Skeletal muscle tissue (tissue), 4 donors: ENCODE data around the gene KLF17. TPM values are rescaled to one million over a fixed set of nuclear protein-coding genes. Genes with fewer than 3 reads are reported as not detected.
"Not testable (repeated sequence)": the region's sequence is repeated elsewhere in the genome, so short reads cannot be mapped to it uniquely, and the experiment has no call there.

Experiments
- H3K27ac ChIP-seq: one replicate; pipeline ENCODE4 v1.7.0; 2013; ENCODE audit warnings: mild to moderate bottlenecking, low read depth, low read length, inconsistent platforms
- H3K27me3 ChIP-seq, 3 donors: one replicate each; pipeline ENCODE4 v1.7.0; 2013; ENCODE audit warnings: low read length in 3 of 3; ENCODE audit not compliant: control insufficient read depth in 3 of 3, insufficient read depth in 3 of 3
- H3K36me3 ChIP-seq, 3 donors: one replicate each; pipeline ENCODE4 v1.7.0; 2013; ENCODE audit warnings: low read length in 3 of 3; ENCODE audit not compliant: control insufficient read depth in 3 of 3, insufficient read depth in 3 of 3
- H3K4me1 ChIP-seq, 3 donors: one replicate each; pipeline ENCODE4 v1.7.0; 2013; ENCODE audit warnings: low read length in 3 of 3, mild to moderate bottlenecking in 3 of 3; ENCODE audit not compliant: control insufficient read depth in 3 of 3, insufficient read depth in 3 of 3
- H3K4me3 ChIP-seq, 3 donors: one replicate each; pipeline ENCODE4 v1.7.0; 2013; ENCODE audit warnings: low read length in 3 of 3
- H3K9ac ChIP-seq, 3 donors: one replicate each; pipeline ENCODE4 v1.7.0; 2013; ENCODE audit warnings: low read length in 3 of 3, mild to moderate bottlenecking in 3 of 3, moderate library complexity in 2 of 3, low read depth in 1 of 3
- H3K9me3 ChIP-seq, 3 donors: one replicate each; pipeline ENCODE4 v1.7.0; 2013; ENCODE audit warnings: low read length in 3 of 3; ENCODE audit not compliant: control insufficient read depth in 3 of 3
- total RNA-seq: library from RNA; depleted of rRNA; stranded (reverse); fragments of >200 nt; gene quantifications from one replicate; pipeline ENCODE4 v1.2.3, GENCODE V29; 2014
- donor health status: Osteomylitis.

Gene KLF17
- total RNA-seq, 1 donor from 2014 or later: under 0.01 TPM

DNA sequence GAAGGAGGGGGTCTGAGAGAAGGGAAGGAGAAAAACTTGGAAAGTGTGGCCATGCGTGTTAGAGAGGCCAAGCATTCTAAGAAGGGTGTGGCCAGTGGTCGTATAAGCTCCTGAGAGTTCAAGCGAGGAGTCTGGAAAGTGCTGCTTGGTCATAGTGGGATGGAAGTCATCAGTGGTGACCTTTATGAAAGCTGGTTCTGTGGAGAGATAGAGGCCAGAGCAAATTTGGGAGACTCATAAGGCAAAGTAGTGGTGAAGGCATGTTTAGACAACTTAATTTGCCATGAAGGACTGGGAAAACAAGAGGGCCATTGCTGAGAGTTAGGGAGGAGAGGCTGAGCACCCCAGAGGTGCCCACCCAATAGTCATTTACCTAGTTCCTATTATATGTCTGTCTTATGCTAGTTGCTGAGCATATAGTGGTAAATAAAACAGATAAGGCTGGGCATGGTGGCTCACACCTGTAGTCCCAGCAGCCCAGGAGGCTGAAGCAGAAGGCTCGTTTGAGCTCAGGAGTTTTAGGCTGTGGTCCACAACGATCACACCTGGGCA is 1.9 kb downstream of the KLF17 start:
- H3K4me1 ChIP-seq: no peaks in the 10 kb centered on the region
- H3K9ac ChIP-seq: no peak overlapping the region
- no peaks in the 10 kb centered on the region for H3K27me3 ChIP-seq
- H3K36me3 ChIP-seq: no peaks in the 10 kb centered on the region
- H3K27ac ChIP-seq: no peak overlapping the region
- H3K4me3 ChIP-seq: no peak overlapping the region
- H3K9me3 ChIP-seq: no peaks in the 10 kb centered on the region

DNA sequence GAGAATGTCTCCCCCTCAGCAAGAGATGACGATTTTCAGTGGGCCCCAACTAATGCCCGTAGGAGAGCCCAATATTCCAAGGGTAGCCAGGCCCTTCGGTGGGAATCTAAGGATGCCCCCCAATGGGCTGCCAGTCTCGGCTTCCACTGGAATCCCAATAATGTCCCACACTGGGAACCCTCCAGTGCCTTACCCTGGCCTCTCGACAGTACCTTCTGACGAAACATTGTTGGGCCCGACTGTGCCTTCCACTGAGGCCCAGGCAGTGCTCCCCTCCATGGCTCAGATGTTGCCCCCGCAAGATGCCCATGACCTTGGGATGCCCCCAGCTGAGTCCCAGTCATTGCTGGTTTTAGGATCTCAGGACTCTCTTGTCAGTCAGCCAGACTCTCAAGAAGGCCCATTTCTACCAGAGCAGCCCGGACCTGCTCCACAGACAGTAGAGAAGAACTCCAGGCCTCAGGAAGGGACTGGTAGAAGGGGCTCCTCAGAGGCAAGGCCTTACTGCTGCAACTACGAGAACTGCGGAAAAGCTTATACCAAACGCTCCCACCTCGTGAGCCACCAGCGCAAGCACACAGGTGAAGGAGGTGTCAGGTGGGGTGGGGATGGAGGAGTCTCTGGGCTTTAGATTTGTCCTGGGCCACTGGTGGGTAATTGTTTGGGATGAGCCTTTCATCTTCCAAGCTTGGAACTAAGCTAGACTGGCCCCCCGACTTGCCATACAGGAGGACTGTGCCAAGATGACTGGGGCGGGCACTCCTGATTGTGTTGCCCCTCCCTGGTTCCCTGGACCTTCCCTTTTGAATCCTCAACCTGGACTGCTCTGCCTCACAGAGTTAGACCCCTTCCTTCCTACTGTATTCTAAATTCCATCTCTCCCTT is 11.2 kb downstream of the KLF17 start:
- H3K27me3 ChIP-seq: peaks cover 2 to 8% (median 3%) of the 10 kb centered on the region in 3 donors

DNA sequence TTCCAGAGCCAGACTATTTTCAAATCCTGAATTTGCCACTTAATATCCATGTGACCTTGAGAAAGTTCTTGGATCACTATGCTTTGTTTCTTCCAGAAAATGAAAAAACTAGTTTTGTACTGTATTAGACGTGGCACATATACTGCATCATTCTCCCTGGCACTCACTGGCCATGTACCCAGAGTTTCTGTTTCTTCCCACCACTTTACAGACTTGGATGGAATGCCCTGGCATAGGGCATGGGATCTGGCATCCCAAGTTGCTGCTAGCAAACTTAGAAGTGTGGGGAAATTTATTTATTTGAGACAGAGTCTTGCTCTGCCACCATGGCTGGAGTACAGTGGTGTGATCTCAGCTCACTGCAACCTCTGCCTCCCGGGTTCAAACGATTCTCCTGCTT is 12.8 kb downstream of the KLF17 start:
- Histone ChIP-seq H3K36me3 (no peaks in the 10 kb centered on the region), H3K4me3 (no peak overlapping the region), H3K4me1 (no peaks in the 10 kb centered on the region), H3K9me3 (no peaks in the 10 kb centered on the region), H3K9ac (no peak overlapping the region), H3K27me3 (peaks cover 0 to 3% (median 3%) of the 10 kb centered on the region in 3 donors), H3K27ac (no peak overlapping the region)

More for the DNA sequence above, 11.2 kb downstream of the KLF17 start:
- no peak overlapping the region for H3K27ac ChIP-seq
- H3K4me3 ChIP-seq: no peak overlapping the region
- no peak overlapping the region for H3K9ac ChIP-seq
- H3K36me3 ChIP-seq: no peaks in the 10 kb centered on the region
- no peaks in the 10 kb centered on the region for H3K9me3 ChIP-seq
- H3K4me1 ChIP-seq: no peaks in the 10 kb centered on the region

DNA sequence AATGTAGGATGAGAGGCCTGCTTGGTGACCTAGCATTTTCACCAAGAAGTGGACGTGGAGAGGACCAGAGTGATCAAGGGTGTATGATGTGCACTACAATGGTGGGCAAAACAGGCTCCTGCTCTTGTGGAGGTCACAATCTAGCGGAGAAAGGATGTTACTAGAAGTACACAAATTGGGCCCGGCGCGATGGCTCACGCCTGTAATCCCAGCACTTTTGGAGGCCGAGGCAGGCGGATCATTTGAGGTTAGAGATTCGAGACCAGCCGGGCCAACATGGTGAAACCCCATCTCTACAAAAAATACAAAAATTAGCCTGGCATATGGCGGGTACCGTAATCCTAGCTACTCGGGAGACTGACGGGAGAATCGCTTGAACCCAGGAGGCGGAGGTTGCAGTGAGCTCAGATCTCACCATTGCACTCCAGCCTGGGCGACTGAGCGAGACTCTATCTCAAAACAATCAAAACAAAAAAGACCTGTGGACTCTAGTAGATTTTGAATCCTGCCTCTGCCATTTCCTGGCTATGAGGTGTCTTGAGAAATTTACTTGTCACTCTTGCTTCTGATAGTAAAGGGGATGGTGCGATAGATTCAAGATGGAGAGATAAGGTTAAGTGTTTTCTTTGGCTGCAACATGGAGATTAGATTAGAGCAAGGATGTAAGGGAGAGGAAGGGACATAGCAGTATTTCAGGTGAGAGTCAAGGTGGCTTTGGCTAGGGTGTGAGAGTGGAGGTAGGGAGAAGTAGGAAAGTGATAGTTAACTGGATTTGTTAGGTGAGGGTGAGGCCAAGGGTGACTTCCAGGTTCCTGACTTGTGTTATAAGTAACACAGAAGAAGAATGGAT is 15.7 kb downstream of the KLF17 start:
- Histone ChIP-seq H3K27ac (no peak overlapping the region), H3K9me3 (no peaks in the 10 kb centered on the region), H3K36me3 (no peaks in the 10 kb centered on the region), H3K9ac (no peak overlapping the region), H3K4me3 (no peak overlapping the region), H3K27me3 (peaks cover 0 to 14% (median 3%) of the 10 kb centered on the region in 3 donors), H3K4me1 (no peaks in the 10 kb centered on the region)

DNA sequence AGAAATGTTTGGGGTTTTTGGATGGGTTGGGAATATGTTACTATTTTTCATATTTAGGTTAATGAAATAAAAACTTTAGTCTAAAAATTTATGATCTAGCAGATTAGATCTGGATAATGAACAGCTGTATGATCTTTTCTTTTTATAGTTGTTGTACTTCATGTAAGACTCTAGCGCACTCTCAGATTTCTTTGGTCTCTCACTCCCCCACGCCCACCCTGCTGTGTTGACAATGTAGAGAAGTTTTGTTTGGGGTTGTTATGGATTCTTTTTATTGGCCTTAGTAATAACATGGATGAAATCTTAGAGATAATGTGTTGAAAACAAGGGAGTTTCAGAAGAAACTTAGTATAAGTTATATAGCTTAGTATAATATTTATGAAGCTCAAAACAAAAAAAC is 17.3 kb downstream of the KLF17 start:
- Histone ChIP-seq H3K4me3 (no peak overlapping the region), H3K9me3 (no peaks in the 10 kb centered on the region), H3K27ac (no peak overlapping the region), H3K36me3 (no peaks in the 10 kb centered on the region), H3K9ac (no peak overlapping the region), H3K27me3 (peaks cover 0 to 14% (median 2%) of the 10 kb centered on the region in 3 donors), H3K4me1 (no peaks in the 10 kb centered on the region)

DNA sequence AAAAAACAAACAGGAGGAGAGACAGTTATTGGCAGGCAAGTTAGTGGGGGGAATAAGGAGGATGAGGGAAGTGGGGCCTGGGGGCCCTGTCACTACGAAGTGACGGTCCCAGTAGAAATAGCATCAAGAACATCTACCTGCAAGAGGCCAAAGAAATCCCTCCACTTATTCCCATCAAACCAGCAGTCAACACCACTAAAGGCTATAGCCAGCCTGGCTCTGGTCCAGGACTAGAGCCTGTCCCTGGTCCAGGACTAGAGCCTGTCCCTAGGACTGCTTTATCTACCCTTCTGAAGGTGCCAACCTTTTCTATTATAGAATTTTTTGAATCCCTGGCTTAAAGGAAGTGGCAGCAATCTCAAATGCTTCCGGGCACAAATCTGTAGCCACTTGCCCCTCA is 19.6 kb downstream of the KLF17 start:
- Histone ChIP-seq H3K27ac (no peak overlapping the region), H3K27me3 (peaks cover 0 to 13% (median 2%) of the 10 kb centered on the region in 3 donors), H3K4me3 (no peak overlapping the region), H3K9ac (no peak overlapping the region), H3K4me1 (no peaks in the 10 kb centered on the region), H3K9me3 (no peaks in the 10 kb centered on the region), H3K36me3 (no peaks in the 10 kb centered on the region)

DNA sequence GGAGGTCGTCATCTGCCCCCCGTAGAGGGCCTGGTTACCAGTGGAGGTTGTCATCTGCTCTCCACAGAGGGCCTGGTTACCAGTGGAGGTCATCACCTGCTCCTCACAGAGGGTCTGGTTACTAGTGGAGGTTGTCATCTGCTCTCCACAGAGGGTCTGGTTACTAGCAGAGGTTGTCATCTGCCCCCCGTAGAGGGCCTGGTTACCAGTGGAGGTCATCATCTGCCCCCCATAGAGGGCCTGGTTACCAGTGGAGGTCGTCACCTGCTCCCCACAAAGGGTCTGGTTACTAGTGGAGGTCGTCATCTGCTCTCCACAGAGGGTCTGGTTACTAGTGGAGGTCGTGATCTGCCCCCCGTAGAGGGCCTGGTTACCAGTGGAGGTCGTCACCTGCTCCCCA is 20.9 kb downstream of the KLF17 start:
- H3K9me3 ChIP-seq, H3K36me3 ChIP-seq, H3K9ac ChIP-seq, H3K27ac ChIP-seq, H3K4me3 ChIP-seq, H3K4me1 ChIP-seq: not testable (repeated sequence)
- peaks cover 0 to 13% (median 2%) of the 10 kb centered on the region in 3 donors for H3K27me3 ChIP-seq

DNA sequence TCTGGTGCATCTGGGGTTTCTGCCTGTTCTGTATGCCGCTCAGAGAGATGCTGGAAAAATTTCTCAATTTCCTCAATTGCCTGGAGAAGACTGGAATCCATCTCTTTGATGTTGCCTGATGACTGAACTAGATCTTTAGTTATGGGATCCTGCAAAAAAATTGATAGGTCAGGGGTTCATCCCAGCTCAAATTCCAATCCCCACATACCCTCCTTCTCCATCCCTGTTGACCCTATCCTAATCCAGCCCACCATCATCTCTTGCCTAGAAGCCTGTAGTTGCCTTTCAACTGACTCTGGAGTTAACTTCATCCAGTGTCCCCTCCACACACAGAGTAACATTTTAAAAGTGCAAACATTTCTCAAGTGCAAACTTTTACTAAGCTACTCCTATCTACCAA is 22.9 kb downstream of the KLF17 start, which contains the start of gene KLF18:
Gene KLF18 (minus strand): TSS at position 101 of the 400 bp plus-strand sequence. CDS start 0 bp downstream, at position 101.
- Histone ChIP-seq H3K9ac (no peak within 1 kb of the TSS), H3K27ac (no peak within 1 kb of the TSS), H3K36me3 (no peaks in the 10 kb centered on the region), H3K4me3 (no peak within 1 kb of the TSS), H3K27me3 (peaks cover 0 to 13% (median 2%) of the 10 kb centered on the region in 3 donors), H3K9me3 (peaks cover 0 to 9% (median 0%) of the 10 kb centered on the region in 3 donors), H3K4me1 (no peaks in the 10 kb centered on the region)

DNA sequence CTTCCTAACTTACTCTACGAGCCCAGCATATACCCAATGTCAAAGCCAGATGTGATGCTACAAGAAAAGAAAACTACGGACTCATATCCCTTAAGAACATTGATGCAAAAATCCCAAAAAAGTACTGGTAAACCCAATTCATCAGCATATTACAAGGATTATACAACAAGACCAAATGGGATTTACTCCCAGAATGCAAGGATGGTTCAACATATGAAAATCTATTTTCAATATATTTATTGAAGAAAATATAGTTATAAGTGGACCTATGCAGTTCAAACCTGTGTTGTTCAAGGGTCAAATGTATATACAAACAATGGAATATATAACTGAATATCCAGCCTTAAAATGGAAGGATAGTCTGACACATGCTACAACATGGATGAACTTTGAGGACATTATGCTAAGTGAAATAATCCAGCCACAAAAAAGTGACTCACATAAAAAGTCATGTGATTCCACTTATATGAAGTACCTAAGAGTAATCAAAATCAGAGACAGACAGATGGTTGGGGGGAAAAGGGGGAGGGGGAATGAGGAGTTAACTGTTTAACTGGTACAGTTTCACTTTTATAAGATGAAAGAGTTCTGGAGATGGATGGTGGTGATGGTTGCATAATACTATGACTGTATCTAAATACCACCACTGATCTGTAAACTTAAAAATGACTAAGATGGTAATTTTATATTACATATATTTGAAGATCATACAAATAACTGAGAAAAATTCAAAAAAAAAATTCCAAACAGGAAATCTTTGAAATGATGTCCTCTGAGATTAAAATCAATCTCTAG is 26.5 kb downstream of the KLF17 start:
- H3K36me3 ChIP-seq: no peaks in the 10 kb centered on the region
- H3K9me3 ChIP-seq: peaks cover 0 to 9% (median 0%) of the 10 kb centered on the region in 3 donors
- H3K9ac ChIP-seq: no peak overlapping the region
- no peaks in the 10 kb centered on the region for H3K4me1 ChIP-seq
- no peak overlapping the region for H3K27ac ChIP-seq
- H3K4me3 ChIP-seq: no peak overlapping the region
- H3K27me3 ChIP-seq: peaks cover 0 to 3% (median 3%) of the 10 kb centered on the region in 3 donors
